RPMI7951 (cell line): ENCODE measurements around the gene HADH. TPM values are rescaled to one million over a fixed set of nuclear protein-coding genes. Genes with fewer than 3 reads are reported as not detected.

Source experiments
- DNase-seq: peaks from one replicate; pipeline ENCODE4 v3.0.0-alpha.2; 2012; ENCODE audit warnings: low read depth
- total RNA-seq: library from RNA; depleted of rRNA; stranded (reverse); fragments of >200 nt; shearing (Covaris generic); gene quantifications from 2 replicates; pipeline ENCODE4 v1.2.3, GENCODE V29; 2014; rRNA removed

The HADH gene
- total RNA-seq, 1 experiment from 2014 or later = 15.1 TPM

DNA sequence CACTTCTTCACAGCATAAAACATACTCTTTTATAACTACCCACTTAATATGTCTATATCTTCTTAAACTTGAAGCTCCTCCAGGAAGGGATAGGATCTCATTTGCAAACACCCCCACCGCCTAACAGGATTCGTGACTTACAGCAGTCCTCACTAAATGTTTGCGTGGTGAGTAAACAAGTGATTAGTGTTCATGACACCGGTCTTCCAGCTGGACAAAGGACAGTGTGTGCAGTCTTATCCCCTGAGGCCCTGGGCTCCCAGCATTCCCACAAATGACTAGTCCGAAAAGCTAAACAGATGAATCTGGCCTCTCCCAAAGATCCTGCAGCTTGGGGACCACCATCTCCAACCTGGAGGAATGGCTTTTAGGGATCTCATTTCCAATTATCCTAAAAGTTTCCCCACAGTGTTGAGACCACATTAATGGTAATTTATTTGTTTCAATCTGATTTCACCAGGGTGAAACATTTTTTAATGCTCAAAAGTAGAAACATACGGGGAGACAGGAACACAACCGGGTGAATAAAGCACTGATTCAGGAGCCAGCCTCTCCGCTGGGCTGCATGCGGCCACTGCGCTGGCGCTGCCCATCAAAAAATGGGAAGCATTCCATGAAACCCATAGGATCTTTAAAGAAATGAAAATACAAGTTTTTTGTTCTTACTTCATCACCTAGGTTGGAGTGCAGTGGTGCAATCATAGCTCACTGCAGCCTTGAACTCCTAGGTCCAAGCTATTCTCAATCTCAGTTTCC lies 69.2 kb downstream of the HADH start:
- DNase-seq = peak; percentile 96

DNA sequence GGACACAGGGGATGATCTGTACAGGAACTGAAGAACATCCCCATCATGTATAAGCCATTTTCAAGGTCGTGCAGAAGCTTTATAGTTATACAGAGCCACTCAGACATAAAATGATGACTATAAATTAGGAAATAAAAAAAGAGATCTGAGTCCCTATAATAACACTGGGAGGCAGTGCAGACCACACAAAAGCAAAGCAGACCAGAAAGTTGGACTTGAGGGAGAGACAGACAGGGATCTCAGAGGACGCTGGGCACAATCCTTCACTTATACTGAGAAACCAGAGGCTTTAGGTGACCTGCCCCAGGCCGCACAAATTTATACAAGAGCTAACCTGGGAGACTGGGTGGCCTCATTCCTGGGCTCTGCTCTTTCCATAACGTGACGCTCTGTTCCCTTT lies 70.5 kb downstream of the HADH start:
- peak; percentile 66 for DNase-seq

GRCh38 chr4:108060686-108061321 lies 71.1 kb downstream of the HADH start:
- peak; percentile 71 for DNase-seq

GRCh38 chr4:108068442-108068841 lies 78.8 kb downstream of the HADH start:
- peak; percentile 40 for DNase-seq

DNA sequence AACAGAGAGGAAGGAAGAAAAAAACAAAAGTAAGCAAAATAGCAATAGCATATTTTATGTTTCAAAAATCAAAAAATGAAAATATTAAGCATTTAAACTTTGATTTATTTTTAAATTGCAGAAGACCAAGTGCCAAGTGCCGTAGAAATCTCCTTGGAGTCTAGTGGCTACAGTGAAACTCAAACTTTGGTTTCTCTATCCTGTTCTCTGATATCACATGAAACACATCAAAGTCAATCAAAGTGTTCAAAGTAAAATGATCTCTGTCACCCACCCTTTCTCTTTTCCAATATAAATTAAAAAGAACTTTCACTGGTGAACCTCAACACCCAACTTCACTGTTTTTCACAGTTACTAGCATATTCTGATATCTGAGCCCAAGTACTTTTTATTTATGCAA lies 81.1 kb downstream of the HADH start:
- no peak for DNase-seq

GRCh38 chr4:108072300-108072699 lies 82.6 kb downstream of the HADH start:
- no peak for DNase-seq

DNA sequence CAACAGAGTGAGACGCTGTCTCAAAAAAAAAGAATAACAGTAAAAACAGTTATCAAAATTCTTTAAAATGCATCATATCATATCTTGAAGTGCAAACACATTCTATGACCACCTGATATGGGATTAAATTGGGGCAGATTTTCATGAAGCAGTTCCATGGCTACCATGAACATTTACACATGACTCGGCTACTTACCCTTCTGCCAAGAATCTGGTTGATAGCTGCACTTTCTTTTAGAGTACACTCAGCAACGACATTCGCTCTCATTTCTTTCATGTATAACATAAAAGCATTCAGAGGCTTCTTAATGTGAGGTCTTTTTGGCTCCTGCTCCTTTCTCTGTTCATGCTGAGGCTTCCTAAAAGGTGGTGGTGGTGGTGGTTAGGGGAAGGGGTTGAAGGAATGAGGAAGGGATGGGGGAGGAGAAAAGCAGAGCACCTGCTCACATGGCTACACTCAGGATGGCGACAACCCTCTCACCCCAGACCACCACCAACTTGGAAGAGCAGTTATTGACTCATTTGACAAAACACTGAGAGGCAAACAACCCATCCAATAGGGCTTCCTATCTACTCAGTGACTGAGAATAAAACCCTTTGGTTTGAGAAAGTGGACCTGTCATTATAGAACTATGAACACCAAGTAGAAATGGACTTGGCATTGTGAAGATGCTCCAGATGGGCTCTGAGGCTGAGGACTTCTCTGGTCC lies 88.5 kb downstream of the HADH start:
- no peak for DNase-seq

- DNase-seq = no peak
These were observed 91.1 kb downstream of the HADH start for GRCh38 chr4:108080747-108081146.

GRCh38 chr4:108081256-108081655 lies 91.6 kb downstream of the HADH start:
- no peak for DNase-seq

Other genes with a start within 250 kb of the HADH start
- gene SGMS2, start 165.0 kb upstream of the HADH start, total RNA-seq = 14.0 and 15.3 TPM in 2 replicates
- 11.9 and 15.4 TPM in 2 replicates for gene CYP2U1, start 58.3 kb upstream of the HADH start, total RNA-seq
- gene LEF1, start 179.0 kb downstream of the HADH start, total RNA-seq = 31.6 and 52.9 TPM in 2 replicates